ENCODE measurements around the gene FRMD4A.

The FRMD4A gene

DNA sequence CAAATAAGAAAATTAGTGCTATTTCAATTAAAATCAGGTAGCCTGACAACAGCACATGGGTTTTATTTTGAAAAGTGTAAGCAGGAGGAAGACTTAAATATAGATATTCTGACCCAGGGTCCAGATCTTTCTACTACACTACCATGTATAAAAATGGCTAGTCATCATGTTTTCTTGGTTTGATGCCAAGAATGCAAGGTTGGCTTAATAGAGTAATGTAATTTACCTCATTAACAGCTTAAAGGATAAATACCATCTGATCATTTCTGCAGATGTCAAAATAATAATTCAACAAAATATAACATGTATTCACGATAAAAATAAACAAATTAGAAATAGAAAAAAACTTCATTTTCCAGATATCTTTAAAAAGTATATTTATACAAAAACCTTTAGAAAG lies 39.4 kb downstream of the FRMD4A start:
- no peaks in the 10 kb centered on the region for H3K4me1 Mint-ChIP-seq
- no peak for DNase-seq
- ATAC-seq: no peak
- H3K27ac Mint-ChIP-seq: no peak overlapping the region
- no peak overlapping the region for H3K4me3 Mint-ChIP-seq
- no peaks in the 10 kb centered on the region for H3K36me3 Mint-ChIP-seq (ENCODE audit: low read depth)
- peaks cover 8% of the 10 kb centered on the region for H3K27me3 Mint-ChIP-seq
- H3K9me3 Mint-ChIP-seq: peaks cover 29% of the 10 kb centered on the region

DNA sequence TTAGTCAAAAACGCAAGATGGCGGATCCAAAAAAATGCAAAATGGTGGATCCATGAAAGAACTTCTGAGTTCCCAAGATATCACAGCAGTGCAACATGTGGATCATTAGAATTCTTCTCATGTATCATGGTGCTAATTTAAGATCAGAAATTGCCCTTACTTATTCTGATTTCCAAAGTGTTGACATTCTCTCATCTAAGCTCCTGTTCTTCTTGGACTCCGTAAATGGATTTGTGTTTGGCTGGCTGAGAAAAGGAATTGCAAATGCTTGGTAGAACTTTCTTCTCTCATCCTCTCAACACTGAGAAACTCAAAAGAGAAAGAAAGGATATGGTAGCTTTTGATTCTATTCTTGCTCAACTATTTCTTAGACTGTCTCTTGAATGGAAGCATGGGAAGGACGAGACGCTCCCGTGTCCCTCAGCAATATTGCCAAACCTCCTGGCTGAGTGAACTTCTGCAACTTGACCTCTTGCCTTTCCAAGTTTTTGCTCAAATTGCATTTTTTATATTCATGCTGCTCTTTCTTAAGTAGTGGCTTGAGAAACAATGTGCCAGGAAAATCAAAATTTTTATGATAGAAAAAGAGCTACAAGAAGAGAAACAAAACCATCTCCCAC lies 44.7 kb downstream of the FRMD4A start:
- no peak overlapping the region for H3K4me3 Mint-ChIP-seq
- H3K9me3 Mint-ChIP-seq: peaks cover 11% of the 10 kb centered on the region
- H3K36me3 Mint-ChIP-seq (ENCODE audit: low read depth): no peaks in the 10 kb centered on the region
- DNase-seq: no peak
- no peak for ATAC-seq
- H3K27ac Mint-ChIP-seq: no peak overlapping the region
- H3K4me1 Mint-ChIP-seq: no peaks in the 10 kb centered on the region
- H3K27me3 Mint-ChIP-seq: peaks cover 18% of the 10 kb centered on the region

DNA sequence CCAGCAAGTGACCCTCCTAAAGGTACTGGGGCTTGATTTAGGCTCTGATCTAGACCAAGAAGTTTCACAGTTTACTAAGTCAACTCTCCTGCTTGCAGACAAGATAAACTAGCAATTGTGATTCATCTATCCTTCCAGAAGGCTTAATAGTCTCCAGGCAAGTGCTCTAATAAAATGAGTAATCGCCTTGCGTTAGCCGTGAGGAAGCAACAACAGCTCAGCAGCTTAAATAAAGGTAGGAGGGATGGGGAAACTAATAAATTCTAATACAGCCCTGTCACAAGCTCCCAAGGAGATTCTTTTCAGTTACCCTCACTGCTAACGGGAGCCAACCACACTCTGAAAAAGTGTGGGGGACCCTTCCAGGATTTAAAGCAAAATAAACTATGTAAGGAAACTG lies 48.4 kb downstream of the FRMD4A start:
- ATAC-seq: no peak
- Mint-ChIP-seq H3K4me3 (no peak overlapping the region), H3K36me3 (ENCODE audit: low read depth) (no peaks in the 10 kb centered on the region), H3K4me1 (no peaks in the 10 kb centered on the region), H3K27me3 (peaks cover 22% of the 10 kb centered on the region), H3K27ac (no peak overlapping the region), H3K9me3 (no peaks in the 10 kb centered on the region)
- DNase-seq: no peak

DNA sequence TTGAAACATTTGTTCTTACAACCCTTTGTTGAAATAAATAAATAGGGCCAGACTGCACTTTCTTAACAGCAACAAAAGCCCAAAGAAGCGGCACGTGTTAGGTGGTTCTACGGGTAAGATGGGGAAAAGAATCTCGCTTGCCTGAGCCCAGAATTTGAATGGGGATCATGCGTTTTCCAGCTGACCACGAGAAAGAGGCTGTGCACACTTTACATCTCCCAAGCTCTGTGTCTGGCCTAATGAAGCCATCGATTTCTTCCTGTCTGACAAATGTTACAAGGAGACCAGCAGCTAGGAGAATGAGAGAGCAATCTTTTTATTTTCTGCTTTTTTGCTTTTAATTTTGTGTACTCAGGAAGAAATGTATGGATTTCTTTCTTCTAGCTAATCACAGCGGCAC lies 52.2 kb downstream of the FRMD4A start:
- H3K27me3 Mint-ChIP-seq: peaks cover 12% of the 10 kb centered on the region
- no peaks in the 10 kb centered on the region for H3K9me3 Mint-ChIP-seq
- ATAC-seq: no peak
- no peak for DNase-seq
- no peak overlapping the region for H3K27ac Mint-ChIP-seq
- H3K4me1 Mint-ChIP-seq: no peaks in the 10 kb centered on the region
- H3K36me3 Mint-ChIP-seq (ENCODE audit: low read depth): no peaks in the 10 kb centered on the region
- H3K4me3 Mint-ChIP-seq: no peak overlapping the region

DNA sequence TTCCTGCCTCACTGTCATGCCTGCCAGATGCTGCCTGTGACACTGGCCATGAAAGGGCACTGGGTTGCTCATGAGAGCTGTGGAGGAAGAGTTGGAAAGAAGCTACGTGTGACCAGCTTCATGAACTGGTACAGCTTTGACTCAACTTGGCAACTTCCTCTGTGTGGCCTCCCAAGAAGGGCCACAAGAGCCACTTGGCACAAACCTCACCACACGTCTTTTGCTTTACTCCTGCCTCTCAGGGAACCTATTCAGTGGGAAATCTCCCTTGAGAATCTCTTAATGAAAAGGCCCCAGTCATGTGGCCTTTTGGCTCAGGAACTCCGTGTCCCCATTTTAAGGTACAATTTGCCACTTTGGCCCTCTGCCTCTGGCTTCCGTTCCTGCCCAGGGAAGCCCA lies 54.5 kb downstream of the FRMD4A start:
- ATAC-seq (no peak), DNase-seq (no peak)
- Mint-ChIP-seq H3K4me3 (no peak overlapping the region), H3K9me3 (no peaks in the 10 kb centered on the region), H3K27me3 (peaks cover 7% of the 10 kb centered on the region), H3K36me3 (ENCODE audit: low read depth) (no peaks in the 10 kb centered on the region), H3K27ac (no peak overlapping the region), H3K4me1 (no peaks in the 10 kb centered on the region)

DNA sequence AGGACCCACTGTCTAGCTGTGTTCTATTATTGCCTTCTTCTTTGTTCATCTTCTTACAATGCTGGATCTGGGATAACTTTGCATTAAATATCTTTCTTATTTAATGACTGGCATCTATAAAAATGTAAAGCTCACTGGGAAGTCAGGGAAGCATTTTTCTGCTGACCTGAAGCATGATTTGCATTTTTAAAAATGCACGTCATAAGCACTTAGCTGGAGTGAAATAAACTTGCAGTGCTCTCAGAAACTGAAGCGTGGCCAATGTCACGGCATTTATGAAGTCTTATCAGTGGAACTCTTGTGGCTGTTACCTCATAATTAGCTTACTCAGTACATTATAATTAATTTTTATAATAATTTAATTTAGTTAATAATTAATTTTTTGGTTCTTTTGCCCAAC lies 59.1 kb downstream of the FRMD4A start:
- DNase-seq (no peak), ATAC-seq (no peak)
- Mint-ChIP-seq H3K4me3 (no peak overlapping the region), H3K9me3 (no peaks in the 10 kb centered on the region), H3K27ac (no peak overlapping the region), H3K36me3 (ENCODE audit: low read depth) (no peaks in the 10 kb centered on the region), H3K4me1 (no peaks in the 10 kb centered on the region), H3K27me3 (peaks cover 6% of the 10 kb centered on the region)

DNA sequence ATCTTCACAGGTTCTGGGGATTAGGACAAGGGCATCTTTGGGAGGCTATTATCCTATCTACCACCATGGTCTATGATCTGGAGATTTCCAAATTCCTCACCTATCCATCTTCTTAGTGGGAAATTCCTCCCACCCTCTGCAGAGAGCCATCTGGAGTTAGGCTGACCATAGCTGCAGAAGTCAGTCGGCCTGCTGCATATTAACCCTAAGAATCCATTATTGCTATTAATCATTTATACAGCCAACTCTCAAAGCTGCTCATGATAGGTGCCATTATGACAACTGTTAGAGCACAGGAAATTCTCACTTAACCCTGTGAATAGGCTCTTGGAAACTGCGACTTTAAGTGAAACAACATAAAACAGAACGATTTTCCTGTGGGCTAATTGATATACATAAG lies 60.4 kb downstream of the FRMD4A start:
- H3K9me3 Mint-ChIP-seq: no peaks in the 10 kb centered on the region
- H3K27ac Mint-ChIP-seq: no peak overlapping the region
- H3K36me3 Mint-ChIP-seq (ENCODE audit: low read depth): no peaks in the 10 kb centered on the region
- ATAC-seq (no peak), DNase-seq (no peak)
- H3K4me1 Mint-ChIP-seq: no peaks in the 10 kb centered on the region
- H3K27me3 Mint-ChIP-seq: peaks cover 9% of the 10 kb centered on the region
- no peak overlapping the region for H3K4me3 Mint-ChIP-seq

DNA sequence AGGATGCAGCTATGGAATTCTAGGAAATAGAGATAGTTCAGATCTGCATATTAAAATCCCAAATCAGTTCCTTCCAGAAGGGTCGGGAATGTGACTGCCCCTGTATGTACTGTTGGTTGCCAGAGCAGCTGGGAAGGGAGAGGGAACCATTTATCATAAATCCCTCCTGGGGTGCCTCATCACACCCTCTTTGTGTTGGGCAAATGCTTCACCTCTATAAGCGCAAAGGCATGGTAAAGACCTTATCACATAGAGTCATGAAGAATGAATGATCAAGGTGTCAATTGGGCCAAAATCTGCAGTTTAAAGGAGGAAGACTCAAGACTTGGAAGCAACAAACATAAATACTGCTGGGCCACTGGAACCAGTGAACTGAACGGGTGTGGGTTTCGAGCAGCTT lies 65.0 kb downstream of the FRMD4A start:
- Mint-ChIP-seq H3K27ac (no peak overlapping the region), H3K4me1 (no peaks in the 10 kb centered on the region), H3K27me3 (peaks cover 7% of the 10 kb centered on the region), H3K36me3 (ENCODE audit: low read depth) (no peaks in the 10 kb centered on the region), H3K9me3 (no peaks in the 10 kb centered on the region), H3K4me3 (no peak overlapping the region)
- DNase-seq (no peak), ATAC-seq (no peak)

DNA sequence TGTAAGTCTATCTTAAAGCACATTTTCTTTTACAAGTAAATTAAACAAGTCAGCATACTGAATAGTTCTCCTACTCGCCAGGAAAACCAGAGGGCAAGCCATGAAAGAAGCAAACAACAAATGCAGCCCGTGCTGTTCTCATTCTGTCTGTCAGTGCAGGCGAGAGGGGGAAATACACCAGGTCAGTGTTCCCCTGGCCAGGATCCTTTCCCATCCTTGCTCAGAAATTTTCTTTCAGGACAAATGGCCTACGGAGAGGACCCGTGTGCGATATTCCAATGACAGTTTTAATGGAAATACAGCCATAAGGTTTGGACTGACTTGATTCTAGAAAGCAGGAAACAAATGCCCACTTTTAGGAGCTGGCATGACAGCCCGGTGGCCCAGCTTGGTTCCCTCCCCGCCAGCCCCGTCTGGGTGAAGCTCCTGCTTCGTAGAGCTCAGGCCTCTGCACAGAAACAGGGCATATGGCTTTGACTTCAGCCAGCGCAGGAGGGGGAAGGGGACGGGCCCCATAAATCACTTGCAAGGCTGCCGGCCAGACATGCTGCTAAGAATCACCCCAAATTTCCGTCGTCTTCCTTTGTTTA lies 67.8 kb downstream of the FRMD4A start:
- no peak overlapping the region for H3K4me3 Mint-ChIP-seq
- no peaks in the 10 kb centered on the region for H3K36me3 Mint-ChIP-seq (ENCODE audit: low read depth)
- peaks cover 8% of the 10 kb centered on the region for H3K27me3 Mint-ChIP-seq
- no peaks in the 10 kb centered on the region for H3K9me3 Mint-ChIP-seq
- DNase-seq: no peak
- H3K4me1 Mint-ChIP-seq: no peaks in the 10 kb centered on the region
- H3K27ac Mint-ChIP-seq: no peak overlapping the region
- no peak for ATAC-seq

DNA sequence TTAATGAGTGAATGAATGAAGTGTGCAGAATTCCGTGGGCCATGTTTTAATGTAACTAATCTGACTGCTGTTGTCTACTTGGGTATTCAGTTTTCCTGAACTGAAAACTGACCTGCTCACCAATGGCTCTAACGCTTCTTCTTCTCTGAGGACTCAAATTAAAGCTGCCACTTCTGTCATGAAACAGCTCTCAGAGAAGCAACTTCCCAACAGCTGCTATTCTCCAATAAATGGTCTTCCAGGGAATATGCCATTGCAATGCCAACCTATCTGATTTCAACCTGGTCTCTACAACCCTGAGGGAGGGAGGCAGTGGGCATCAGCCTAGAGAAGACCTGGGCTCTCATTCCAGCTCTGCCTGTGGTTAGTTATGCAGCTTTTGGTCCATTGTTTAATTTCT lies 69.4 kb downstream of the FRMD4A start:
- Mint-ChIP-seq H3K9me3 (no peaks in the 10 kb centered on the region), H3K4me3 (no peak overlapping the region), H3K27me3 (peaks cover 12% of the 10 kb centered on the region), H3K4me1 (no peaks in the 10 kb centered on the region), H3K27ac (no peak overlapping the region), H3K36me3 (ENCODE audit: low read depth) (no peaks in the 10 kb centered on the region)
- no peak for ATAC-seq
- DNase-seq: no peak

DNA sequence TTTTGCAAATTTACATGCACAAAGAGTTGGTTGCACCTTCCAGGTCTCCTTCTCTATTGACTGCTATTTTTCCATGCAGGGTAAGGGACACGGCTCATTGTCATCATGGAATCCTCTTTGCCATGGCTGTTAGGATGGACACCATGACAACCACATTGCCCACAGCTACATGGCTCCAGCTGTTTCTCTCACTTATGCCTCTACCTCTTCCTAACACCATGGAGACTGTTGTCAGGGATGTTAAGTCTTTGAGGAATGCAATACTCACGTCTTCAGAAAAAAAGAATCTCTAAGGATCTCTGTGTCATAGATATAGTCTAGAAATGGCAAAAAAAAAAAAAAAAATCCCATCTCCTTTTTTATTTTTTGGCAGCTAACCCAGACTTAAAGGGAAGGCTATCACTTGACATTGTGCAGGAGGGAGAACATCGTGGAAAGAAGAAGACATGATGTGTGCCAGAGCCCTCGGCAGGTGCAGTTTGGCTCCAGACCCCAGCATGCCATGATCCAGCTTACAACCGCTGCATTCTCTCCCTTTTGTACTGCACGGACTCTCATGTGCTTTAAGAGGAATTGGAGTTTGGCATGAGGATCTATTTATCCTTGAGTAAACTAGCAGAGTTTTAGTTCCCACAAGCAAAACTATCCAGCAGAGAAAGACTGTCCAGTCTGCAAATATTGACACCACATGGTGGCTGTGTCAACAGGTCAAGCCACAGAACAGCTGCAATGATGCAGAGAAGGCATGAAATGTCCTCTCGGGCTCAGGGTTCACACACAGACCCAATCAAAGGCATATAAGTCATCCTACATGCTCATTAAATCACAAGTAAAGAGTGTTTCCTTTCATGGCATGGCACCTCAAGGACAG lies 70.8 kb downstream of the FRMD4A start:
- ATAC-seq (no peak), DNase-seq (no peak)
- peaks cover 13% of the 10 kb centered on the region for H3K27me3 Mint-ChIP-seq
- H3K4me3 Mint-ChIP-seq: no peak overlapping the region
- no peaks in the 10 kb centered on the region for H3K9me3 Mint-ChIP-seq
- no peaks in the 10 kb centered on the region for H3K36me3 Mint-ChIP-seq (ENCODE audit: low read depth)
- H3K4me1 Mint-ChIP-seq: no peaks in the 10 kb centered on the region
- no peak overlapping the region for H3K27ac Mint-ChIP-seq

DNA sequence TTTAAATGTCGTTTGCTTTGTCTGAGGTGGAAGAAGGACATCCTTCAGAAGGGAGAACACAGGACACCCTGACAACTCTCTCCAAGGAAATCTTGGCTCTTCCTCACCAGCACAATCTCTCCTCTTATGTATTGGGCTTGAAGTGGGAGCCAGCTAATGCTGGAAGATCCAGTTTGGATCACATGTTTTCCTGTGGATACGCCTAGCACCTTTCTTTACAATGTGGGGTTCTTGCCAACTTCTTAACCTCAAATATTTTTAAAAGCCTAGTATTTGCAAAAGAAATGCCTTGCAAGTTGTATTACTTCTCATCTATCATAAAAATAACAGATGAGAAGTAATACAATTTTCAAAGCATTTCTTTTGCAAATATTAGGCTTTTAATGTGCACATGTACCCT lies 76.4 kb downstream of the FRMD4A start:
- Mint-ChIP-seq H3K4me3 (no peak overlapping the region), H3K27me3 (peaks cover 30% of the 10 kb centered on the region), H3K36me3 (ENCODE audit: low read depth) (no peaks in the 10 kb centered on the region), H3K27ac (no peak overlapping the region), H3K4me1 (no peaks in the 10 kb centered on the region), H3K9me3 (peaks cover 7% of the 10 kb centered on the region)
- ATAC-seq (no peak), DNase-seq (no peak)

DNA sequence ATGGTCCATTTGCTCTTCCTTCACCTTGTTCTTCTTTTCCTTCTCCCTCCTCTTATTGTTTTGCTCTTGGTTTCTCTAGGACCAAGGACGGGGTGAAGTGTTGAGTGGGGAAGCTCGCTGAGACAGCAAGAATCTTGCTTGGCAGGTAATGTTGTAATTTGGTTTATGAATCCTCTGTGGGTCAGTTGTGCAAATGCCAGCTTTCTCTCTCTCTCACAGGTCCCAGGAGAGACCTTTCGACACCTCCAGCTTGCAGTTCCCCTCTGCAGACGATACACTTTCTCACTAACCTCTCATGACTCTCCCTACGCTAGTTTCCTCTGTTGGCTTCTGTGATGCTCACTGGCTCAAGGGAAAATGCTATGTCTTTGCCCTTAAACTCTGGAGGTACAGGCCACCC lies 77.0 kb downstream of the FRMD4A start:
- H3K27ac Mint-ChIP-seq: no peak overlapping the region
- ATAC-seq (no peak), DNase-seq (no peak)
- H3K9me3 Mint-ChIP-seq: peaks cover 7% of the 10 kb centered on the region
- H3K27me3 Mint-ChIP-seq: peaks cover 30% of the 10 kb centered on the region
- no peak overlapping the region for H3K4me3 Mint-ChIP-seq
- no peaks in the 10 kb centered on the region for H3K36me3 Mint-ChIP-seq (ENCODE audit: low read depth)
- no peaks in the 10 kb centered on the region for H3K4me1 Mint-ChIP-seq

DNA sequence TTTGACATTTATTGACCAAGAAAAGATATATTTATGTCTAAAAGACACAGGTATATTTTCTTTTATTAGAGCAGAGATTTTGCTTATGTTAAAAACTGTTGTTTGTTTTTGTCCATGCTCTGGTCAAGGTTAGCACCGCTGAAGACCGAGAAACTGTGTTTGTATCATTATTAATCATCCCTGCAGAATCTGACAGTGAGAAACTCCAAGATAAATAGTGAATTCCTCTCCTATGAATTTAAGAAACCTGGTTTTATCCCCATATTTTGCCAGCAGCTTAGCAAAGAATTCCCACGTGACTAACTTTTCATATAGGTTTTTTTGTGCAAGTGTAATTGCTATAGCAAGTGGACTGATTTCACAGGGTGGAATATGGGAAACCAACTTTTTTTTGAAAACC lies 77.6 kb downstream of the FRMD4A start:
- no peaks in the 10 kb centered on the region for H3K36me3 Mint-ChIP-seq (ENCODE audit: low read depth)
- H3K27ac Mint-ChIP-seq: no peak overlapping the region
- peaks cover 7% of the 10 kb centered on the region for H3K9me3 Mint-ChIP-seq
- no peak overlapping the region for H3K4me3 Mint-ChIP-seq
- ATAC-seq (no peak), DNase-seq (no peak)
- peaks cover 27% of the 10 kb centered on the region for H3K27me3 Mint-ChIP-seq
- no peaks in the 10 kb centered on the region for H3K4me1 Mint-ChIP-seq

DNA sequence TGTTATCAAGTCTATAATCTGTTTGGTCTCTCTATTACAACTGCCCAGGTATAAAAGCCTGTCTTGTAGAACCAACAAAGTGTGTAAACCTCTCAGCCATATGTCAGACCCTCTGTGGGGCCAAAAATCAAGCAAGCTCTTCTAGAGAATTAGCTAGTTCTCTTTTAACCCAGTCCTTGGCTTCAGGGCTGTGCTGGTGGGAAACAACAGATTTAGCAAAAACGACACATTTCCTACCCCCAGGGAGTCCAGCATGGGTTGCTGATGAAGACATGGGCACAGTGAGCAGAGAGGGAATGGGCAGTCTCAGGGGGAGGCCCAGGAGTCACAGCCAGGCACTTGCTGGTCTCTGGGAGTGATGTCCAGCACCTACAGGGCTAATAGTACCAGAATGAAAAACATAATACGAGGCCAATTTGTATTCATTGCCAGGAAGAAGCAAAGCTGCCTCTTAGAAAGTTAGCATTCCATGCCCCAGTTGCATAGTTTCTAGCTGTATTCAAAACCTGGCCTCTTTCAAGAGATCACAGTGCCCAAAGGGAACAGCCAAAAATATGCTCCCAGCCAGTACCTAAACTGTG lies 80.1 kb downstream of the FRMD4A start:
- H3K27me3 Mint-ChIP-seq: peaks cover 23% of the 10 kb centered on the region

More for the DNA sequence above, 80.1 kb downstream of the FRMD4A start:
- ATAC-seq: no peak
- no peak for DNase-seq
- Mint-ChIP-seq H3K27ac (no peak overlapping the region), H3K4me1 (no peaks in the 10 kb centered on the region), H3K36me3 (ENCODE audit: low read depth) (no peaks in the 10 kb centered on the region), H3K4me3 (no peak overlapping the region), H3K9me3 (peaks cover 7% of the 10 kb centered on the region)
